Measurements from ENCODE around the gene SLC17A4.

DNA sequence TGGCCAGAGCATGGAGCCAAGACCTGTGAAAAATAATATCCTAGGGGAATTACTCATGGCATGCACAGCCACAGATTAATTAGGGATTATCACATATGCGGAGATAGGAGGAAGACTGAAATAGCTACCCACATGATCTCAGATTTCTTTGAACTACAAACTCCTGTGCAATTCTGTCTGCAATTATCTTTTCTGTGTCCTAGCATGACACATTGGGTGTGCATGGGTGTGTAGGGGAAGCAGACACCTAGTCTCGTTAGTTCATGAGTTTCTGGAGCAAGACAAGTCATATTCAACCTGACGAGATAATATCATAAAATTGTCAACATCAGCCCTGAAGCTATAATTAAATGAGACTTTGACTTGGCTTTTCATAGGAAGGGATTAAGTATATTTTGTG lies 3.6 kb upstream of the SLC17A4 start:
- TF ChIP-seq, protein P1, sequence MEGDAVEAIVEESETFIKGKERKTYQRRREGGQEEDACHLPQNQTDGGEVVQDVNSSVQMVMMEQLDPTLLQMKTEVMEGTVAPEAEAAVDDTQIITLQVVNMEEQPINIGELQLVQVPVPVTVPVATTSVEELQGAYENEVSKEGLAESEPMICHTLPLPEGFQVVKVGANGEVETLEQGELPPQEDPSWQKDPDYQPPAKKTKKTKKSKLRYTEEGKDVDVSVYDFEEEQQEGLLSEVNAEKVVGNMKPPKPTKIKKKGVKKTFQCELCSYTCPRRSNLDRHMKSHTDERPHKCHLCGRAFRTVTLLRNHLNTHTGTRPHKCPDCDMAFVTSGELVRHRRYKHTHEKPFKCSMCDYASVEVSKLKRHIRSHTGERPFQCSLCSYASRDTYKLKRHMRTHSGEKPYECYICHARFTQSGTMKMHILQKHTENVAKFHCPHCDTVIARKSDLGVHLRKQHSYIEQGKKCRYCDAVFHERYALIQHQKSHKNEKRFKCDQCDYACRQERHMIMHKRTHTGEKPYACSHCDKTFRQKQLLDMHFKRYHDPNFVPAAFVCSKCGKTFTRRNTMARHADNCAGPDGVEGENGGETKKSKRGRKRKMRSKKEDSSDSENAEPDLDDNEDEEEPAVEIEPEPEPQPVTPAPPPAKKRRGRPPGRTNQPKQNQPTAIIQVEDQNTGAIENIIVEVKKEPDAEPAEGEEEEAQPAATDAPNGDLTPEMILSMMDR (IDR thresholded peaks at IDR 0.05), result no peak
- TF ChIP-seq POLR2AphosphoS5 (IDR thresholded peaks at IDR 0.05) (no peak), EP300 (IDR thresholded peaks at IDR 0.05) (no peak)

All from suprapubic skin (tissue), 4 donors.